GM23248 (cell line): ENCODE measurements around the gene LMF2. TPM values are rescaled to one million over a fixed set of nuclear protein-coding genes. Genes with fewer than 3 reads are reported as not detected.

Experiments
- DNase-seq: peaks from one replicate; pipeline ENCODE4 v3.0.0-alpha.2; 2015
- H2AFZ ChIP-seq: fragments of 200-600 bp; sonication (generic); 2 replicates; pipeline ENCODE4 v1.6.1; 2016; ENCODE audit warnings: antibody characterized with exemption
- H3F3A ChIP-seq: fragments of 200-600 bp; sonication (generic); 2 replicates; pipeline ENCODE4 v1.6.1; 2016; ENCODE audit warnings: mild to moderate bottlenecking, antibody characterized with exemption, mixed run types; ENCODE audit not compliant: insufficient read depth
- H3K27ac ChIP-seq: fragments of 200-600 bp; sonication (generic); 2 replicates; pipeline ENCODE4 v1.5.1; 2016; ENCODE audit warnings: mild to moderate bottlenecking
- H3K27me3 ChIP-seq: fragments of 200-600 bp; sonication (generic); replicated peaks from 2 replicates; pipeline ENCODE4 v1.6.1; 2016; ENCODE audit warnings: mild to moderate bottlenecking; ENCODE audit not compliant: insufficient read depth
- H3K36me3 ChIP-seq: fragments of 200-600 bp; sonication (generic); 2 replicates; pipeline ENCODE4 v1.6.1; 2016; ENCODE audit warnings: low read depth, mild to moderate bottlenecking
- H3K4me1 ChIP-seq: fragments of 200-600 bp; sonication (generic); 2 replicates; pipeline ENCODE4 v1.6.1; 2016; ENCODE audit warnings: mild to moderate bottlenecking; ENCODE audit not compliant: insufficient read depth
- H3K4me2 ChIP-seq: fragments of 200-600 bp; sonication (generic); one replicate; pipeline ENCODE4 v1.6.1; 2016; ENCODE audit warnings: mild to moderate bottlenecking; ENCODE audit not compliant: unreplicated experiment
- H3K4me3 ChIP-seq: fragments of 200-600 bp; sonication (generic); 2 replicates; pipeline ENCODE4 v1.5.1; 2016; ENCODE audit warnings: mild to moderate bottlenecking
- H3K79me2 ChIP-seq: fragments of 200-600 bp; sonication (generic); 2 replicates; pipeline ENCODE4 v1.6.1; 2016; ENCODE audit warnings: mild to moderate bottlenecking; ENCODE audit not compliant: insufficient read depth
- H3K9ac ChIP-seq: fragments of 200-600 bp; sonication (generic); 2 replicates; pipeline ENCODE4 v1.6.1; 2016; ENCODE audit warnings: mild to moderate bottlenecking
- H3K9me2 ChIP-seq: fragments of 200-600 bp; sonication (generic); 2 replicates; pipeline ENCODE4 v1.6.1; 2016; ENCODE audit warnings: mixed run types, mild to moderate bottlenecking, moderate library complexity; ENCODE audit not compliant: insufficient read depth
- H3K9me3 ChIP-seq: fragments of 200-600 bp; sonication (generic); one replicate; pipeline ENCODE4 v1.6.1; 2017; ENCODE audit warnings: low read depth
- H4K20me1 ChIP-seq: fragments of 200-600 bp; sonication (generic); 2 replicates; pipeline ENCODE4 v1.6.0; 2016; ENCODE audit not compliant: insufficient read depth
- EZH2 ChIP-seq: fragments of 200-600 bp; sonication (generic); IDR thresholded peaks from 2 replicates; pipeline ENCODE4 v1.6.1; 2018; ENCODE audit warnings: antibody characterized with exemption, mild to moderate bottlenecking; ENCODE audit not compliant: insufficient read depth, poor library complexity, severe bottlenecking
- EZH2phosphoT487 ChIP-seq: fragments of 200-600 bp; sonication (generic); IDR thresholded peaks from 2 replicates; pipeline ENCODE4 v1.6.1; 2018; ENCODE audit warnings: antibody characterized with exemption, moderate library complexity, mild to moderate bottlenecking, low read depth; ENCODE audit not compliant: insufficient read depth
- WGBS, 2 experiments: methylation state at CpG; one replicate each; pipeline ENCODE4 v1.1.6; 2015 to 2017; ENCODE audit warnings: low lambda C conversion rate in 2 of 2, low coverage in 1 of 2; ENCODE audit errors: missing lambda C conversion rate in 2 of 2; 5-methylcytosine and 5-hydroxymethylcytosine counted together
- in situ Hi-C: fragments of 300-500 bp; cut with MboI; formaldehyde crosslinking; loops from 2 replicates; pipeline ENCODE4 v1.15.0; 2020
- polyA plus RNA-seq: library from polyadenylated mRNA; unstranded; fragments of >200 nt; fragmentation: Nextera tagmentation; extraction: Ambion mirVana; gene quantifications from 2 replicates; pipeline ENCODE4 v1.2.1, GENCODE V29; 2016
- total RNA-seq: library from RNA; depleted of rRNA; stranded (reverse); fragments of >200 nt; shearing (Covaris generic); gene quantifications from 2 replicates; pipeline ENCODE4 v1.2.3, GENCODE V29; 2014

The LMF2 gene
- total and polyA plus RNA-seq, 2 experiments from 2014 or later: 95.0 to 101 TPM

DNA sequence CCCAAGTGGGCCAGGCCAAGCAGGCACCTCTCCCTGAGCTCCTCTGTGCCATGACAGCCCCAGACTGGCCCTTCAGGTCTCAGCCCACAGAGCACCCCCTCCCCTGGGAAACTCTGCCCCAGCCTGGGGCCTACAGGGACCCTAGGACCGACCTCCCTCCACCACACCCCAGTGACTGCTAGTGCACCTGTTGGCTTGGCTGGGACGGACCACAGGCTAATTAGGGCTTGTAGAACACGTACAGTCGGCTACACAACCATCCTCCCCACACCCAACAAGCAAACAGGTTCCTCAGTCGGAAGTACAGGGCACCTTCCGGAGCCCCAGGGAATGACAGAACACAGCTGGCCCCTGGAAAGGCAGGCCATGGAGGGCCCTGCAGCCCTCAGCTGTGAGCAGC, 37.0 kb downstream of the LMF2 start:
- peaks cover 70% of the 10 kb centered on the region for H3K79me2 ChIP-seq
- no peaks in the 10 kb centered on the region for H3K27me3 ChIP-seq
- 84 to 92% methylated on average over 6 of the region's 6 CpGs for WGBS, 2 experiments
- H3K4me3 ChIP-seq: no peak overlapping the region
- no peaks in the 10 kb centered on the region for H3F3A ChIP-seq
- peak overlapping the region; percentile 31 for H3K9ac ChIP-seq
- TF ChIP-seq EZH2: no peak
- TF ChIP-seq EZH2phosphoT487: no peak
- no peaks in the 10 kb centered on the region for H3K9me2 ChIP-seq
- DNase-seq: no peak
- in situ Hi-C loops: no loop called here
- H3K4me2 ChIP-seq: no peak overlapping the region
- H3K36me3 ChIP-seq: no peaks in the 10 kb centered on the region
- H3K27ac ChIP-seq: no peak overlapping the region
- H4K20me1 ChIP-seq: no peaks in the 10 kb centered on the region; the same call in 1 of the 2 replicates
- no peaks in the 10 kb centered on the region for H3K9me3 ChIP-seq
- H3K4me1 ChIP-seq: peaks cover 27% of the 10 kb centered on the region
- H2AFZ ChIP-seq: no peak overlapping the region

DNA sequence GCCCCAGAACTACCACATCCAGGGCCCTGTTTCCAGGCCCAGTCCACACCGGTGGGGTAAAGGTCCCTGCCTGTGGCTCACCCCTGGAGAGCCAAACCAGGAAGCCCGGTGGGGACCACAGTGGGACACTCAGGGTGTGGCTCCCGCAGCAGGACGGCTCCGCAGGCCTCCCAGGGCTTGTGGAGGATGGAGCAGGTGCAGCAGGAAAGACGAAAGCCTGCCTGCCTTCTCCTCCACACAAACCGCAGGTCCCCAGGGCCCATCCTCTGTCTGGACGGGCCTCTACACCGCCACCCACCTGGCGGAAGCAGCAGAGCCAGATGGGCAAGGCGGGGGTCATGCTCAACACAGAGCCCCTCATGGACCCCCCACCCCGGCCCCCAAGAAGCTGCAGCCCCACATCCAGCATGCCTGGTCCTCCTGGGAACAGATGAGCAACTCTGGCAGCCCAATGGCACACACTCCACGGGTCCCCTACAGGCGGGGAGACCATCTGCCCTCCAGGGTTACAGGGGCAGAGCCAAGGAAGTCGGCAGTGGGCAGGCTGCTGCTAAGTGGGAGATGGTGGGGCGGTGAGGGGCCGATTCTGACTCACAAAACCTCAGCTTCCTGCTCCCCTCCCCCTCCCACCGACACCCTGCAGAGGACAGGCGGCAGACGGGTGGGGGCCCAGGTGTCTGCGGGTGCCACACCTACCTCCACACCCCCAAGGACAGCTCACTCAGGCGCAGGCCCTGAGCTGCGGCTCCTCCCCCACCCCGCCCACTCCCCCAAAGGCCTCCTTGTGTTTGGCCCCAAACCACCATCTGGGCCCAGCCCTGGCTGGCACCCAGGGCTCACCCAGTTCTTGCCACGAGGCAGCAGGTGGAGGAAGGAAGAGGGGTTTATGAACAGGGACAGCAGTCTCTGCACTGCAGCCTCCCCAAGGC, 37.9 kb downstream of the LMF2 start:
- peaks cover 27% of the 10 kb centered on the region for H3K4me1 ChIP-seq
- no peaks in the 10 kb centered on the region; the same call in 1 of the 2 replicates for H4K20me1 ChIP-seq
- no peak overlapping the region for H2AFZ ChIP-seq
- no peaks in the 10 kb centered on the region for H3K9me3 ChIP-seq
- peaks cover 70% of the 10 kb centered on the region for H3K79me2 ChIP-seq
- H3K9ac ChIP-seq: peak overlapping the region; percentile 31
- H3K4me3 ChIP-seq: no peak overlapping the region
- TF ChIP-seq EZH2: no peak
- no peak for TF ChIP-seq EZH2phosphoT487
- no peaks in the 10 kb centered on the region for H3K36me3 ChIP-seq
- 52 to 59% methylated on average over 16 to 23 of the region's 25 CpGs for WGBS, 2 experiments
- peak; percentile 51 for DNase-seq
- H3F3A ChIP-seq: no peaks in the 10 kb centered on the region
- H3K4me2 ChIP-seq: no peak overlapping the region
- in situ Hi-C loops: no loop called here
- no peaks in the 10 kb centered on the region for H3K27me3 ChIP-seq
- no peaks in the 10 kb centered on the region for H3K9me2 ChIP-seq
- H3K27ac ChIP-seq: no peak overlapping the region

DNA sequence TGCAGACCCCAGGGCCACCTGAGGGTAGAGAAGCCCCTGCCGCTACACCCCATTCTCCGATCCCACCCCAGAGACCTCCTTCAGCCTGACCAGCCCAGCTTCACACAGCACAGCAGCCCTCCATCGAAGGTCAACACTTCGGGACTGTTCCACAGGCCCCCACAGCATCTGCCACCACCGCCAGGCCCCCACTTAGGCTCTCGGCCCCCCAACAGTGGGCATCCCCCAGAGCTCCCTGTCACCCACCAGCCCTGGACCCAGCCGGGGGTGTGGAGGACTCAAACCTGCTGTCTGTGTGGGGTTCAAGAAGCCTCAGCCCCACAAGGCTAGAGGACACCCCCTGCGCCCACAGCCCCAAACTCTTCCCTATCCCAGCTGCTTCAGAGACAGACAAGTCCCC, 38.9 kb downstream of the LMF2 start:
- Histone ChIP-seq H3K9me3 (no peaks in the 10 kb centered on the region), H3F3A (no peaks in the 10 kb centered on the region), H3K9me2 (no peaks in the 10 kb centered on the region), H3K27me3 (no peaks in the 10 kb centered on the region), H3K9ac (no peak overlapping the region), H3K4me1 (peaks cover 26% of the 10 kb centered on the region), H3K36me3 (no peaks in the 10 kb centered on the region; the same call in 1 of the 2 replicates), H3K27ac (no peak overlapping the region), H2AFZ (no peak overlapping the region), H3K4me2 (no peak overlapping the region), H4K20me1 (no peaks in the 10 kb centered on the region; the same call in 1 of the 2 replicates), H3K4me3 (no peak overlapping the region), H3K79me2 (peaks cover 59% of the 10 kb centered on the region)
- no peak for DNase-seq
- WGBS, 2 experiments: 88 to 95% methylated on average over 8 of the region's 8 CpGs
- in situ Hi-C loops: no loop called here
- TF ChIP-seq EZH2 (no peak), EZH2phosphoT487 (no peak)

DNA sequence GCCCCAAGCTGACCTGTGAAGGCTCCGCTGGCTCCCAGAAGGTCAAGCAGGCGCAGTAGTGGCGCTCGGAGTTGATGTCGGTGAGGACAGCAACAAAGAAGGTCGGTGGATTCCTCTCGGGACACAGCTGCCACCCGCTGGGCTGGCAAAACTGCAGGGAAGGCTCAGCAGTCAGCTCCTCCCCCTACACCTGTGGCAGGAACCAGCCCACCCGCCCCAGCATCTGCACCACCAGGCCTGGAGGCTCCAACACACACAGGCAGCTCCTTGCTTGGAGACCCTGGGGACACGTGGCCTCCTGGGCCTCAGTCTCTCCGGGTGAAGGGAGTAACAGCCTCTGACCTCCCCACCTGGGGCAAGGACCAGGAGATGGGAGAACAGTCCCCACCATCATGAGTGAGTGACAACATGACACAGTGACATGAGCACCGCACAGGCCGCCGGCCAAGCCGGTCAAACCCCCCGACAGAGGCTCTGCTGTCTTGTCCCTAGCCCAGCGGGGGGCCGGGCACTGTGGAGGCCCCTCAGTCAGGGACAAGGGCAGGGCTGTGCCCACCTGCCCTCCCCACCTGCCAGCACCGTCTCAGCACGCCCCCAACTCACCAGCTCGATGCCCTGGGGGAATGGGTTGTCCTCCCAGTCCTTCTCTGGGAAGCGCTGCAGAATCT, 39.6 kb downstream of the LMF2 start:
- WGBS, 2 experiments: 90 to 91% methylated on average over 18 to 22 of the region's 22 CpGs

More for the DNA sequence above, 39.6 kb downstream of the LMF2 start:
- H3K9ac ChIP-seq: no peak overlapping the region
- DNase-seq: no peak
- H3K27ac ChIP-seq: no peak overlapping the region
- H3K79me2 ChIP-seq: peaks cover 52% of the 10 kb centered on the region
- H4K20me1 ChIP-seq: no peaks in the 10 kb centered on the region; the same call in 1 of the 2 replicates
- no peaks in the 10 kb centered on the region; the same call in 1 of the 2 replicates for H3K36me3 ChIP-seq
- H3K4me2 ChIP-seq: no peak overlapping the region
- no peaks in the 10 kb centered on the region for H3F3A ChIP-seq
- no peak overlapping the region for H3K4me3 ChIP-seq
- H3K9me3 ChIP-seq: no peaks in the 10 kb centered on the region
- TF ChIP-seq EZH2phosphoT487 (no peak), EZH2 (no peak)
- H3K27me3 ChIP-seq: no peaks in the 10 kb centered on the region
- H2AFZ ChIP-seq: no peak overlapping the region
- H3K4me1 ChIP-seq: peaks cover 19% of the 10 kb centered on the region; the same call in 1 of the 2 replicates
- in situ Hi-C loops: no loop called here
- no peaks in the 10 kb centered on the region for H3K9me2 ChIP-seq
